DOHH2 (cell line): ENCODE results near the gene SRGAP1.
"Not testable (repeated sequence)": the region's sequence is repeated elsewhere in the genome, so short reads cannot be mapped to it uniquely, and the experiment has no call there.

ENCODE experiments used
- H3F3A ChIP-seq: fragments of 200-600 bp; sonication (generic), shearing (Covaris generic); 2 replicates; pipeline ENCODE4 v1.6.0; 2016; ENCODE audit warnings: antibody characterized with exemption, mild to moderate bottlenecking; ENCODE audit not compliant: control insufficient read depth, insufficient read depth
- H3K27ac ChIP-seq: fragments of 200-600 bp; sonication (generic); 2 replicates; pipeline ENCODE4 v1.5.1; 2014; ENCODE audit warnings: low read depth, mild to moderate bottlenecking, low read length, moderate library complexity
- H3K27me3 ChIP-seq: fragments of 200-600 bp; sonication (generic); 2 replicates; pipeline ENCODE4 v1.6.1; 2014; ENCODE audit warnings: mild to moderate bottlenecking, low read length, mixed read lengths; ENCODE audit not compliant: control insufficient read depth
- H3K36me3 ChIP-seq: fragments of 200-600 bp; sonication (generic); 2 replicates; pipeline ENCODE4 v1.6.1; 2014; ENCODE audit warnings: mild to moderate bottlenecking, low read length, moderate library complexity, mixed read lengths; ENCODE audit not compliant: control insufficient read depth
- H3K4me1 ChIP-seq: fragments of 200-600 bp; sonication (generic); 2 replicates; pipeline ENCODE4 v1.6.1; 2014; ENCODE audit warnings: mild to moderate bottlenecking, low read length, mixed read lengths; ENCODE audit not compliant: control insufficient read depth
- H3K4me2 ChIP-seq: fragments of 200-600 bp; sonication (generic); 2 replicates; pipeline ENCODE4 v1.6.0; 2014; ENCODE audit warnings: mild to moderate bottlenecking, low read length, moderate library complexity
- H3K4me3 ChIP-seq: fragments of 200-600 bp; sonication (generic); 2 replicates; pipeline ENCODE4 v1.5.1; 2014; ENCODE audit warnings: mild to moderate bottlenecking, low read length, mixed read lengths
- H3K79me2 ChIP-seq: fragments of 200-600 bp; sonication (generic); 2 replicates; pipeline ENCODE4 v1.6.1; 2014; ENCODE audit warnings: mild to moderate bottlenecking, low read length, mixed read lengths; ENCODE audit not compliant: control insufficient read depth
- H3K9me2 ChIP-seq: fragments of 200-600 bp; sonication (generic); replicated peaks from 2 replicates; pipeline ENCODE4 v1.6.1; 2014; ENCODE audit warnings: mild to moderate bottlenecking, low read length, mixed read lengths; ENCODE audit not compliant: control insufficient read depth
- H3K9me3 ChIP-seq: fragments of 200-600 bp; sonication (generic); 2 replicates; pipeline ENCODE4 v1.6.1; 2014; ENCODE audit warnings: antibody characterized with exemption, low read length, mixed read lengths; ENCODE audit not compliant: control insufficient read depth, insufficient read depth
- H4K20me1 ChIP-seq: fragments of 200-600 bp; sonication (generic); 2 replicates; pipeline ENCODE4 v1.6.0; 2014; ENCODE audit warnings: low read depth, mild to moderate bottlenecking, antibody characterized with exemption, low read length, moderate library complexity; ENCODE audit not compliant: control insufficient read depth, insufficient read depth
- CTCF ChIP-seq: fragments of 200-600 bp; sonication (generic); IDR thresholded peaks from one replicate; pipeline ENCODE4 v1.5.1; 2014; ENCODE audit warnings: antibody characterized with exemption, mild to moderate bottlenecking, low read depth, low read length; ENCODE audit not compliant: poor library complexity, severe bottlenecking
- EZH2phosphoT487 ChIP-seq: fragments of 200-600 bp; sonication (generic); IDR thresholded peaks from 2 replicates; pipeline ENCODE4 v1.6.1; 2017; ENCODE audit warnings: borderline replicate concordance, mild to moderate bottlenecking, antibody characterized with exemption, low read length, moderate library complexity, mixed read lengths

The SRGAP1 gene

GRCh38 chr12:63874897-63875480, 30.5 kb downstream of the SRGAP1 start:
- Histone ChIP-seq H3F3A (no peaks in the 10 kb centered on the region), H3K9me3 (no peaks in the 10 kb centered on the region), H3K9me2 (no peaks in the 10 kb centered on the region), H3K27ac (no peak overlapping the region), H4K20me1 (no peaks in the 10 kb centered on the region), H3K79me2 (no peaks in the 10 kb centered on the region), H3K4me1 (no peaks in the 10 kb centered on the region), H3K4me2 (no peak overlapping the region), H3K36me3 (no peaks in the 10 kb centered on the region), H3K27me3 (no peaks in the 10 kb centered on the region), H3K4me3 (no peak overlapping the region)
- TF ChIP-seq EZH2phosphoT487, result no peak

GRCh38 chr12:63875703-63876102, 31.2 kb downstream of the SRGAP1 start:
- Histone ChIP-seq H3K9me3 (no peaks in the 10 kb centered on the region), H3K9me2 (no peaks in the 10 kb centered on the region), H3K27ac (no peak overlapping the region), H3F3A (no peaks in the 10 kb centered on the region), H3K4me1 (no peaks in the 10 kb centered on the region), H3K36me3 (no peaks in the 10 kb centered on the region), H3K79me2 (no peaks in the 10 kb centered on the region), H3K4me2 (no peak overlapping the region), H4K20me1 (no peaks in the 10 kb centered on the region), H3K4me3 (no peak overlapping the region), H3K27me3 (no peaks in the 10 kb centered on the region)
- no peak for TF ChIP-seq CTCF
- no peak for TF ChIP-seq EZH2phosphoT487

- Histone ChIP-seq H3K9me3 (no peaks in the 10 kb centered on the region), H3K9me2 (no peaks in the 10 kb centered on the region), H3K4me1 (no peaks in the 10 kb centered on the region), H4K20me1 (no peaks in the 10 kb centered on the region), H3K4me2 (no peak overlapping the region), H3K27ac (no peak overlapping the region), H3K4me3 (no peak overlapping the region), H3K27me3 (no peaks in the 10 kb centered on the region), H3K36me3 (no peaks in the 10 kb centered on the region), H3K79me2 (no peaks in the 10 kb centered on the region), H3F3A (no peaks in the 10 kb centered on the region)
- no peak for TF ChIP-seq CTCF
- no peak for TF ChIP-seq EZH2phosphoT487
Measured at GRCh38 chr12:63876980-63877379, 32.5 kb downstream of the SRGAP1 start.

GRCh38 chr12:63877693-63878092, 33.2 kb downstream of the SRGAP1 start:
- H3F3A ChIP-seq, result no peaks in the 10 kb centered on the region
- no peaks in the 10 kb centered on the region for H4K20me1 ChIP-seq
- no peaks in the 10 kb centered on the region for H3K9me3 ChIP-seq
- TF ChIP-seq CTCF, result no peak
- TF ChIP-seq EZH2phosphoT487, result no peak
- no peaks in the 10 kb centered on the region for H3K36me3 ChIP-seq
- no peaks in the 10 kb centered on the region for H3K9me2 ChIP-seq
- H3K4me2 ChIP-seq, result no peak overlapping the region
- H3K27me3 ChIP-seq, result no peaks in the 10 kb centered on the region
- H3K4me3 ChIP-seq, result no peak overlapping the region
- H3K4me1 ChIP-seq, result no peaks in the 10 kb centered on the region
- H3K79me2 ChIP-seq, result no peaks in the 10 kb centered on the region
- H3K27ac ChIP-seq, result no peak overlapping the region

- not testable (repeated sequence) for H3K9me3 ChIP-seq, H3K36me3 ChIP-seq, H3K27me3 ChIP-seq, H3K4me1 ChIP-seq, H3K4me3 ChIP-seq, H3F3A ChIP-seq, H3K27ac ChIP-seq, H3K9me2 ChIP-seq, H4K20me1 ChIP-seq, H3K79me2 ChIP-seq, H3K4me2 ChIP-seq
Measured at GRCh38 chr12:63880235-63880634, 35.7 kb downstream of the SRGAP1 start.
